Vagina (tissue), 2 donors: ENCODE results near the gene PTP4A2. TPM values are rescaled to one million over a fixed set of nuclear protein-coding genes. Genes with fewer than 3 reads are reported as not detected.

Experiments used
- DNase-seq, 2 donors: peaks; one replicate each; pipeline ENCODE4 v3.0.0-alpha.2; 2017; ENCODE audit errors: extremely low spot score in 2 of 2
- H3K27ac ChIP-seq: fragments of 200-600 bp; sonication (generic); one replicate; pipeline ENCODE4 v1.5.1; 2019
- H3K27me3 ChIP-seq: fragments of 200-600 bp; sonication (generic); one replicate; pipeline ENCODE4 v1.5.1; 2019
- H3K36me3 ChIP-seq, 2 donors: fragments of 200-600 bp; sonication (generic); one replicate each; pipeline ENCODE4 v1.5.1; 2017 to 2019
- H3K4me1 ChIP-seq: fragments of 200-600 bp; sonication (generic); one replicate; pipeline ENCODE4 v1.5.1; 2019
- H3K4me3 ChIP-seq, 2 donors: fragments of 200-600 bp; sonication (generic); 1 replicate in 1 of 2; 2 replicates in 1 of 2; pipeline ENCODE4 v1.5.1; 2016 to 2019
- H3K9me3 ChIP-seq: fragments of 200-600 bp; sonication (generic); one replicate; pipeline ENCODE4 v1.5.1; 2019
- CTCF ChIP-seq, 3 experiments: fragments of 450-650 bp in 2 of 3; fragments of 200-600 bp in 1 of 3; sonication (generic) in 1 of 3; IDR thresholded peaks; one replicate each; pipeline ENCODE4 v1.5.1; 2017 to 2019; ENCODE audit warnings: antibody characterized with exemption in 3 of 3, mild to moderate bottlenecking in 2 of 3, moderate library complexity in 2 of 3
- POLR2A ChIP-seq, 2 donors: fragments of 450-650 bp; IDR thresholded peaks; one replicate each; pipeline ENCODE4 v1.6.1; 2017; ENCODE audit warnings: antibody characterized with exemption in 2 of 2, mild to moderate bottlenecking in 2 of 2, moderate library complexity in 2 of 2
- POLR2AphosphoS5 ChIP-seq, 2 donors: sonication (generic); formaldehyde crosslinking; IDR thresholded peaks; one replicate each; pipeline ENCODE4 v1.9.0; 2017; ENCODE audit warnings: antibody characterized with exemption in 2 of 2, mild to moderate bottlenecking in 2 of 2, low read depth in 1 of 2; ENCODE audit not compliant: insufficient read depth in 1 of 2
- intact Hi-C: fragments of 100-400 bp; cut with DNase I; formaldehyde crosslinking; loops from one replicate; pipeline ENCODE4 v1.15.1; 2023
- total RNA-seq: library from RNA; depleted of rRNA; stranded (reverse); fragments of >200 nt; gene quantifications from one replicate; pipeline ENCODE4 v1.2.3, GENCODE V29; 2016

PTP4A2 gene
- total RNA-seq, 1 donor from 2014 or later = 112 TPM

DNA sequence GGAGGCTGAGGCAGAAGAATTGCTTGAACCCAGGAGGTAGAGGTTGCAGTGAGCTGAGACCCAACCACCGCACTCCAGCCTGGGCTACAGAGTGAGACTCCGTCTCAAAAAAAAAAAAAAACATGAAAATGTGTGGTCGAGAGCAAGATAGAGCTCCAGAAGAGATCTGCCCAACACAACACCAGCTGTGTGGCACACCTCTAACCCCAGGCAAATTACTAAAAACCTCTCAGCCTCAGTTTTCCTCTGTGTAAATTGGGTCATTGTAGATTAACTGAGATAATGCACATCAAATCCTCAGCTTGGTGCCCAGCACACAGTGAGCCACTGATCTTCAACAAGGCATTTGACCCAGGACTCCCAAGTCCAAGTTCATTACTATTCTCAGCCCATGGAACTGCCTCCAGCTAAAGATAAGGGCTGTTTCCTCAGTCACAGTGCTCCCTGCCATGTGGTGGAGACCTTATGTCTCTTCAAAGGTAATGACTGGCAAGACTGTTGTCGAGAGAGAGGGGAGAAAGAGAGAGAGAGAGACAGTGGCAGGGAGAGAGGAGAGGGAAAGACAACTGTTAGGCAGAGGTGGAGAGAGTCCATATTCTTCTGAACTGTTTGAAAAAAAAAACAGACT is 58.1 kb downstream of the PTP4A2 start:
- no peaks in the 10 kb centered on the region for H3K9me3 ChIP-seq
- no peak overlapping the region for H3K27ac ChIP-seq
- intact Hi-C loops = no loop called here
- no peaks in the 10 kb centered on the region for H3K4me1 ChIP-seq
- no peak for TF ChIP-seq POLR2AphosphoS5 (IDR thresholded peaks at IDR 0.05; ENCODE audit: insufficient read depth in 1 of 2, low read depth in 1 of 2)
- H3K4me3 ChIP-seq = no peak overlapping the region
- no peaks in the 10 kb centered on the region for H3K36me3 ChIP-seq
- DNase-seq = no peak
- H3K27me3 ChIP-seq = no peaks in the 10 kb centered on the region

- H3K9me3 ChIP-seq = no peaks in the 10 kb centered on the region
- no peak overlapping the region for H3K27ac ChIP-seq
- intact Hi-C loops = no loop called here
- TF ChIP-seq CTCF (IDR thresholded peaks at IDR 0.05) = no peak
- no peak for TF ChIP-seq POLR2AphosphoS5 (IDR thresholded peaks at IDR 0.05; ENCODE audit: insufficient read depth in 1 of 2, low read depth in 1 of 2)
- no peak for TF ChIP-seq POLR2A (IDR thresholded peaks at IDR 0.05)
- H3K4me3 ChIP-seq = no peak overlapping the region
- no peak for DNase-seq
- no peaks in the 10 kb centered on the region for H3K36me3 ChIP-seq
- H3K4me1 ChIP-seq = no peaks in the 10 kb centered on the region
- no peaks in the 10 kb centered on the region for H3K27me3 ChIP-seq
Measured at GRCh38 chr1:31878058-31878457, 60.1 kb downstream of the PTP4A2 start.

- no peak overlapping the region for H3K27ac ChIP-seq
- no peaks in the 10 kb centered on the region for H3K27me3 ChIP-seq
- no peaks in the 10 kb centered on the region for H3K9me3 ChIP-seq
- no peak for DNase-seq
- no peaks in the 10 kb centered on the region for H3K4me1 ChIP-seq
- H3K4me3 ChIP-seq = no peak overlapping the region
- H3K36me3 ChIP-seq = no peaks in the 10 kb centered on the region
- intact Hi-C loops = no loop called here
- TF ChIP-seq CTCF (IDR thresholded peaks at IDR 0.05) = no peak
- no peak for TF ChIP-seq POLR2A (IDR thresholded peaks at IDR 0.05)
- no peak for TF ChIP-seq POLR2AphosphoS5 (IDR thresholded peaks at IDR 0.05; ENCODE audit: insufficient read depth in 1 of 2, low read depth in 1 of 2)
Measured at GRCh38 chr1:31877544-31877943, 60.6 kb downstream of the PTP4A2 start.

GRCh38 chr1:31875636-31876236 is 62.4 kb downstream of the PTP4A2 start:
- intact Hi-C loops = no loop called here
- no peaks in the 10 kb centered on the region for H3K27me3 ChIP-seq
- H3K27ac ChIP-seq = no peak overlapping the region
- H3K4me3 ChIP-seq = no peak overlapping the region
- H3K9me3 ChIP-seq = no peaks in the 10 kb centered on the region
- no peaks in the 10 kb centered on the region for H3K36me3 ChIP-seq
- no peaks in the 10 kb centered on the region for H3K4me1 ChIP-seq
- DNase-seq = no peak
- TF ChIP-seq CTCF (IDR thresholded peaks at IDR 0.05) (no peak), POLR2AphosphoS5 (IDR thresholded peaks at IDR 0.05; ENCODE audit: insufficient read depth in 1 of 2, low read depth in 1 of 2) (no peak), POLR2A (IDR thresholded peaks at IDR 0.05) (no peak)

GRCh38 chr1:31874942-31875341 is 63.2 kb downstream of the PTP4A2 start:
- DNase-seq = no peak
- TF ChIP-seq CTCF (IDR thresholded peaks at IDR 0.05) (no peak), POLR2A (IDR thresholded peaks at IDR 0.05) (no peak), POLR2AphosphoS5 (IDR thresholded peaks at IDR 0.05; ENCODE audit: insufficient read depth in 1 of 2, low read depth in 1 of 2) (no peak)
- Histone ChIP-seq H3K27ac (no peak overlapping the region), H3K27me3 (no peaks in the 10 kb centered on the region), H3K9me3 (no peaks in the 10 kb centered on the region), H3K36me3 (no peaks in the 10 kb centered on the region), H3K4me3 (no peak overlapping the region), H3K4me1 (no peaks in the 10 kb centered on the region)
- intact Hi-C loops = no loop called here
